ENCODE results near the gene UHMK1.

The UHMK1 gene

GRCh38 chr1:162550925-162551324, 53.3 kb downstream of the UHMK1 start:
- TF ChIP-seq GATA2 (IDR thresholded peaks at IDR 0.05; ENCODE audit: low read depth, low read length) (no peak), GATA3 (IDR thresholded peaks at IDR 0.05; ENCODE audit: low read depth, low read length) (no peak)

- no peak for TF ChIP-seq GATA2 (IDR thresholded peaks at IDR 0.05; ENCODE audit: low read depth, low read length)
- no peak for TF ChIP-seq GATA3 (IDR thresholded peaks at IDR 0.05; ENCODE audit: low read depth, low read length)
These were observed 54.5 kb downstream of the UHMK1 start for GRCh38 chr1:162551969-162552683.

GRCh38 chr1:162552684-162553252, 55.1 kb downstream of the UHMK1 start:
- no peak for TF ChIP-seq GATA2 (IDR thresholded peaks at IDR 0.05; ENCODE audit: low read depth, low read length)
- no peak for TF ChIP-seq GATA3 (IDR thresholded peaks at IDR 0.05; ENCODE audit: low read depth, low read length)

- TF ChIP-seq GATA3 (IDR thresholded peaks at IDR 0.05; ENCODE audit: low read depth, low read length) = no peak
- no peak for TF ChIP-seq GATA2 (IDR thresholded peaks at IDR 0.05; ENCODE audit: low read depth, low read length)
These were observed 56.6 kb downstream of the UHMK1 start for GRCh38 chr1:162554258-162554657.

- TF ChIP-seq GATA3 (IDR thresholded peaks at IDR 0.05; ENCODE audit: low read depth, low read length) (no peak), GATA2 (IDR thresholded peaks at IDR 0.05; ENCODE audit: low read depth, low read length) (no peak)
These were observed 59.9 kb downstream of the UHMK1 start for GRCh38 chr1:162557536-162557935.

GRCh38 chr1:162560303-162561036, 62.9 kb downstream of the UHMK1 start:
- no peak for TF ChIP-seq GATA2 (IDR thresholded peaks at IDR 0.05; ENCODE audit: low read depth, low read length)
- no peak for TF ChIP-seq GATA3 (IDR thresholded peaks at IDR 0.05; ENCODE audit: low read depth, low read length)

GRCh38 chr1:162561037-162561615, 63.5 kb downstream of the UHMK1 start:
- TF ChIP-seq GATA2 (IDR thresholded peaks at IDR 0.05; ENCODE audit: low read depth, low read length) (no peak), GATA3 (IDR thresholded peaks at IDR 0.05; ENCODE audit: low read depth, low read length) (no peak)

- TF ChIP-seq GATA3 (IDR thresholded peaks at IDR 0.05; ENCODE audit: low read depth, low read length) (no peak), GATA2 (IDR thresholded peaks at IDR 0.05; ENCODE audit: low read depth, low read length) (no peak)
These were observed 64.2 kb downstream of the UHMK1 start, which contains the start of gene UAP1 for GRCh38 chr1:162561616-162562469. UAP1 (plus strand) TSS chr1:162561722; CDS start chr1:162566069, 4,347 bp downstream.

- no peak for TF ChIP-seq GATA3 (IDR thresholded peaks at IDR 0.05; ENCODE audit: low read depth, low read length)
- no peak for TF ChIP-seq GATA2 (IDR thresholded peaks at IDR 0.05; ENCODE audit: low read depth, low read length)
These were observed 64.8 kb downstream of the UHMK1 start for GRCh38 chr1:162562470-162562828.

- TF ChIP-seq GATA3 (IDR thresholded peaks at IDR 0.05; ENCODE audit: low read depth, low read length) = no peak
- no peak for TF ChIP-seq GATA2 (IDR thresholded peaks at IDR 0.05; ENCODE audit: low read depth, low read length)
These were observed 67.2 kb downstream of the UHMK1 start for GRCh38 chr1:162564762-162565218.

GRCh38 chr1:162565460-162565859, 67.8 kb downstream of the UHMK1 start:
- no peak for TF ChIP-seq GATA3 (IDR thresholded peaks at IDR 0.05; ENCODE audit: low read depth, low read length)
- TF ChIP-seq GATA2 (IDR thresholded peaks at IDR 0.05; ENCODE audit: low read depth, low read length) = no peak

- TF ChIP-seq GATA2 (IDR thresholded peaks at IDR 0.05; ENCODE audit: low read depth, low read length) = no peak
- no peak for TF ChIP-seq GATA3 (IDR thresholded peaks at IDR 0.05; ENCODE audit: low read depth, low read length)
These were observed 69.3 kb downstream of the UHMK1 start for GRCh38 chr1:162566870-162567269.

GRCh38 chr1:162568802-162569201, 71.2 kb downstream of the UHMK1 start:
- TF ChIP-seq GATA2 (IDR thresholded peaks at IDR 0.05; ENCODE audit: low read depth, low read length) = no peak
- no peak for TF ChIP-seq GATA3 (IDR thresholded peaks at IDR 0.05; ENCODE audit: low read depth, low read length)
